Measurements from ENCODE around the gene JAG2. TPM values are rescaled to one million over a fixed set of nuclear protein-coding genes. Genes with fewer than 3 reads are reported as not detected.
A peak's percentile ranks its signal among the peaks of the same experiment; 100 is the strongest.

Gene JAG2
- 10 to 100 TPM; 18.7 to 32.4 TPM for polyA plus RNA-seq

- Histone ChIP-seq H3K27me3 (ENCODE audit: control insufficient read depth in 1 of 2, insufficient read depth in 2 of 2, low read length in 2 of 2) (no peaks in the 10 kb centered on the region), H3K36me3 (ENCODE audit: control insufficient read depth in 2 of 2, insufficient read depth in 2 of 2, low read length in 1 of 2) (no peaks in the 10 kb centered on the region), H3K4me1 (ENCODE audit: control insufficient read depth in 2 of 2, insufficient read depth in 2 of 2, low read length in 1 of 2) (peaks cover 15 to 35% of the 10 kb centered on the region in 2 donors), H3K27ac (ENCODE audit: low read depth in 2 of 2, low read length in 1 of 2) (peak within 1 kb of the TSS; percentile 47 to 62), H3K9me3 (ENCODE audit: control insufficient read depth in 2 of 2, insufficient read depth in 1 of 2, low read depth in 1 of 2, low read length in 1 of 2) (peaks cover 0 to 2% of the 10 kb centered on the region in 2 donors), H3K4me3 (ENCODE audit: low read depth in 1 of 2, low read length in 2 of 2) (peak within 1 kb of the TSS; percentile 54)
- WGBS, 2 donors, result 1 to 2% methylated on average over 52 to 84 of the region's 84 CpGs
These were observed at the start of gene JAG2 for GRCh38 chr14:105168496-105168978. JAG2 (minus strand) TSS chr14:105168776; CDS start chr14:105168420, 356 bp downstream.

GRCh38 chr14:105217774-105218173 is 49.2 kb upstream of the JAG2 start:
- peaks cover 0 to 4% of the 10 kb centered on the region in 2 donors for H3K9me3 ChIP-seq (ENCODE audit: control insufficient read depth in 2 of 2, insufficient read depth in 1 of 2, low read depth in 1 of 2, low read length in 1 of 2)
- no peak overlapping the region for H3K4me3 ChIP-seq (ENCODE audit: low read depth in 1 of 2, low read length in 2 of 2)
- no peaks in the 10 kb centered on the region for H3K27me3 ChIP-seq (ENCODE audit: control insufficient read depth in 1 of 2, insufficient read depth in 2 of 2, low read length in 2 of 2)
- 88 to 91% methylated on average over 11 of the region's 11 CpGs for WGBS, 2 donors
- peaks cover 0 to 67% of the 10 kb centered on the region in 2 donors for H3K36me3 ChIP-seq (ENCODE audit: control insufficient read depth in 2 of 2, insufficient read depth in 2 of 2, low read length in 1 of 2)
- H3K4me1 ChIP-seq (ENCODE audit: control insufficient read depth in 2 of 2, insufficient read depth in 2 of 2, low read length in 1 of 2), result peaks cover 0 to 3% of the 10 kb centered on the region in 2 donors
- no peak overlapping the region for H3K27ac ChIP-seq (ENCODE audit: low read depth in 2 of 2, low read length in 1 of 2)

DNA sequence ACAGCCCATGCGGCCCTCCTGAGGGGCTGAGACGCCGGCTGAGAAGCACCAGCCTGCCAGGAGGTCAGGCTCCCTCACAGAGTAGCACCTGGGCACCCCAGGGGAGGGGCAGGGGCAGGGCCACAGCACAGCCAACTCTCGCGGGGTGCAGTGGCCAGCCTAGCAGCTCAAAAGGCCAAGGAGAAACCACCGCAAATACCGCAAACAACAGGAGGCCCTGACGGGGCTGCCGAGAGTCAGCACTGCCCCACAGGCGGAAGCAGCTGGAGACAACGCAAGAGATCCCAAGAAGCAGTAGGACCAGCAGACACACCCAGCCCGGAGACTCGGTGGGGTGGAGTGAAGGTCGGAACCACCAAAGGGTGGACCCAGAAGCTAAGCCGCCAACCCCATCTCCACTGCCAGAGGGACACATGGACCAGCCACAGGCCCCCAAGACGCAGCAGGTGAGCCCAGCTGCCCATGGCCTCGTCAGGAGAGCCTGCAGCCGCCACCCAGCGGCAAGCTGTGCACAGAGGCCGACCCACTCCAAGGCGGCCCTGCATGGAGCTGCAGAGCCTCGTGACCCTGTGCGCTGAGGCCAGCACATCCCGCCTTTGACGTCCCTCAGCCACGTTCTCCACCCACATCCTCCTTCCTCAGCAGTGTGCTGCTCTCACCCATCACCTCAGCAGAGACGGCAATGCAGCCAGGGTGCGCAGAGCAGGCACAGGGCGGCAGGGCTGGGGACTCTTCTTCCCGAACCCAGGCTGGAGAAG is 48.1 kb upstream of the JAG2 start:
- Histone ChIP-seq H3K9me3 (ENCODE audit: control insufficient read depth in 2 of 2, insufficient read depth in 1 of 2, low read depth in 1 of 2, low read length in 1 of 2) (peaks cover 0 to 4% of the 10 kb centered on the region in 2 donors), H3K36me3 (ENCODE audit: control insufficient read depth in 2 of 2, insufficient read depth in 2 of 2, low read length in 1 of 2) (peaks cover 0 to 71% of the 10 kb centered on the region in 2 donors), H3K4me1 (ENCODE audit: control insufficient read depth in 2 of 2, insufficient read depth in 2 of 2, low read length in 1 of 2) (peaks cover 0 to 3% of the 10 kb centered on the region in 2 donors), H3K27me3 (ENCODE audit: control insufficient read depth in 1 of 2, insufficient read depth in 2 of 2, low read length in 2 of 2) (no peaks in the 10 kb centered on the region), H3K27ac (ENCODE audit: low read depth in 2 of 2, low read length in 1 of 2) (no peak overlapping the region), H3K4me3 (ENCODE audit: low read depth in 1 of 2, low read length in 2 of 2) (no peak overlapping the region)
- WGBS, 2 donors, result 92 to 93% methylated on average over 28 to 30 of the region's 30 CpGs

DNA sequence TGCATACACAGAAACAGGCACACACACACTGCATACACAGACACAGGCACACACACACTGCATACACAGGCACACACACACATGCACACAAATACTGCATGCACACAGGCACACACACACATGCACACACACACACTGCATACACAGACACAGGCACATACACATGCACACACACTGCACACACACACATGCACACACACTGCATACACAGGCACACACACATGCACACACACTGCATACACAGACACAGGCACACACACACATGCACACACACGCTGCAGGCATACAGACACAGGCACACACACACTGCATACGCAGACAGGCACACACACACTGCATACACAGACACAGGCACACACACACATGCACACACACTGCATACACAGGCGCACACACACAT is 47.0 kb upstream of the JAG2 start:
- Histone ChIP-seq H3K36me3 (ENCODE audit: control insufficient read depth in 2 of 2, insufficient read depth in 2 of 2, low read length in 1 of 2) (peaks cover 0 to 69% of the 10 kb centered on the region in 2 donors), H3K27me3 (ENCODE audit: control insufficient read depth in 1 of 2, insufficient read depth in 2 of 2, low read length in 2 of 2) (no peaks in the 10 kb centered on the region), H3K4me3 (ENCODE audit: low read depth in 1 of 2, low read length in 2 of 2) (no peak overlapping the region), H3K9me3 (ENCODE audit: control insufficient read depth in 2 of 2, insufficient read depth in 1 of 2, low read depth in 1 of 2, low read length in 1 of 2) (peaks cover 0 to 4% of the 10 kb centered on the region in 2 donors), H3K27ac (ENCODE audit: low read depth in 2 of 2, low read length in 1 of 2) (no peak overlapping the region), H3K4me1 (ENCODE audit: control insufficient read depth in 2 of 2, insufficient read depth in 2 of 2, low read length in 1 of 2) (peaks cover 0 to 3% of the 10 kb centered on the region in 2 donors)
- WGBS, 2 donors, result 97 to 99% methylated on average over 3 of the region's 3 CpGs

DNA sequence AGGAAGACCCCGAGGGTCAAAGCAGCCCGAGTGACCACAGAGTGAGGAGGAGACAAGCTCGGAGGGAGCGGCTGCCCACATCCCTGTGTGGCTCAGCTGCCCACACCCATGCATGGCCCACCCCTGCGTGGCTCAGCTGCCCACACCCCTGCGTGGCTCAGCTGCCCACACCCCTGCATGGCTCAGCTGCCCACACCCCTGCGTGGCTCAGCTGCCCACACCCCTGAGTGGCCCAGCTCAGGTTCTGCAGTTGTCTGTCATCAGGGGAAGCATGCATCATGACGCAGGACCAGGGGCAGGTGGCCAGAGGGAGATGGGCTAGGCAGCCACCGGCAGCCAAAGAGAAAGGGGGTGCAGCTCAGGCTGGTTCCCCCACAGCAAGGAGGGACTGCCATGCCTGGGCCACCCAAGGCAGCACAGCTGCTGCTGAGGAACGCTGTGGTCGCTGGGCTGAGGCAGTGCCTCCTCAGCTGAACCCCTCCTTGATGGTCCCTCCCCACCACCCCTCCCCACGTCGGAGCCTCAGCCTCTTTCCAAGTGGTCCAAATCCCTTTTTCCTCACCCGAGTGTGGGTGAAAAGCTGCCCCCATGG is 45.8 kb upstream of the JAG2 start:
- H3K27ac ChIP-seq (ENCODE audit: low read depth in 2 of 2, low read length in 1 of 2), result no peak overlapping the region

DNA sequence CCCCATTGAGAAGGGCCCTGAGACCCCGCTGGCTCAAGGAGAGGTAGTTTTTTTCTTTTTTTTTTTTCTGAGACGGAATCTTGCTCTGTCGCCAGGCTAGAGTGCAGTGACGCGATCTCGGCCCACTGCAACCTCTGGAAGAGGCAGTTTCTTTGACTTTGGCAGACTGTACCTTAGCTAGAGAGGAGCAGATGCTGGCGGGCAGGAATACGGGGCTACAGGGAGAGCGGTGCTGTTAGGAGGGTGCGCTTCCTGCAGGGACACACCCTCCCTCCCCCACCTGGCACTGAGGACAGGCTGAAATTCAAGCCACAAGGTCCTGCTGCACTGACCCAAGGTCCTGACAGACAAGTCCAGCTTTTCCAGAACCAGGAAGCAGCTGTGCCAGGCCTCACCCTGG is 44.8 kb upstream of the JAG2 start:
- whole genome bisulfite sequencing, 2 donors, result 88 to 92% methylated on average over 10 of the region's 10 CpGs
- H3K4me1 ChIP-seq (ENCODE audit: control insufficient read depth in 2 of 2, insufficient read depth in 2 of 2, low read length in 1 of 2), result peaks cover 0 to 3% of the 10 kb centered on the region in 2 donors
- no peaks in the 10 kb centered on the region for H3K27me3 ChIP-seq (ENCODE audit: control insufficient read depth in 1 of 2, insufficient read depth in 2 of 2, low read length in 2 of 2)
- H3K9me3 ChIP-seq (ENCODE audit: control insufficient read depth in 2 of 2, insufficient read depth in 1 of 2, low read depth in 1 of 2, low read length in 1 of 2), result peaks cover 0 to 4% of the 10 kb centered on the region in 2 donors
- peaks cover 0 to 59% of the 10 kb centered on the region in 2 donors for H3K36me3 ChIP-seq (ENCODE audit: control insufficient read depth in 2 of 2, insufficient read depth in 2 of 2, low read length in 1 of 2)
- H3K27ac ChIP-seq (ENCODE audit: low read depth in 2 of 2, low read length in 1 of 2), result no peak overlapping the region
- H3K4me3 ChIP-seq (ENCODE audit: low read depth in 1 of 2, low read length in 2 of 2), result no peak overlapping the region

More for the DNA sequence above, 45.8 kb upstream of the JAG2 start:
- H3K4me1 ChIP-seq (ENCODE audit: control insufficient read depth in 2 of 2, insufficient read depth in 2 of 2, low read length in 1 of 2), result peaks cover 0 to 3% of the 10 kb centered on the region in 2 donors
- peaks cover 0 to 66% of the 10 kb centered on the region in 2 donors for H3K36me3 ChIP-seq (ENCODE audit: control insufficient read depth in 2 of 2, insufficient read depth in 2 of 2, low read length in 1 of 2)
- H3K27me3 ChIP-seq (ENCODE audit: control insufficient read depth in 1 of 2, insufficient read depth in 2 of 2, low read length in 2 of 2), result no peaks in the 10 kb centered on the region
- H3K9me3 ChIP-seq (ENCODE audit: control insufficient read depth in 2 of 2, insufficient read depth in 1 of 2, low read depth in 1 of 2, low read length in 1 of 2), result peaks cover 0 to 4% of the 10 kb centered on the region in 2 donors
- WGBS, 2 donors, result 88 to 91% methylated on average over 14 of the region's 14 CpGs
- no peak overlapping the region for H3K4me3 ChIP-seq (ENCODE audit: low read depth in 1 of 2, low read length in 2 of 2)

- no peak overlapping the region for H3K27ac ChIP-seq (ENCODE audit: low read depth in 2 of 2, low read length in 1 of 2)
- WGBS, 2 donors, result 91 to 92% methylated on average over 18 of the region's 18 CpGs
- peaks cover 0 to 3% of the 10 kb centered on the region in 2 donors for H3K4me1 ChIP-seq (ENCODE audit: control insufficient read depth in 2 of 2, insufficient read depth in 2 of 2, low read length in 1 of 2)
- peaks cover 0 to 4% of the 10 kb centered on the region in 2 donors for H3K9me3 ChIP-seq (ENCODE audit: control insufficient read depth in 2 of 2, insufficient read depth in 1 of 2, low read depth in 1 of 2, low read length in 1 of 2)
- no peaks in the 10 kb centered on the region for H3K27me3 ChIP-seq (ENCODE audit: control insufficient read depth in 1 of 2, insufficient read depth in 2 of 2, low read length in 2 of 2)
- no peak overlapping the region for H3K4me3 ChIP-seq (ENCODE audit: low read depth in 1 of 2, low read length in 2 of 2)
- peaks cover 0 to 53% of the 10 kb centered on the region in 2 donors for H3K36me3 ChIP-seq (ENCODE audit: control insufficient read depth in 2 of 2, insufficient read depth in 2 of 2, low read length in 1 of 2)
These were observed 44.1 kb upstream of the JAG2 start for GRCh38 chr14:105212541-105213300.

- H3K9me3 ChIP-seq (ENCODE audit: control insufficient read depth in 2 of 2, insufficient read depth in 1 of 2, low read depth in 1 of 2, low read length in 1 of 2), result peaks cover 0 to 4% of the 10 kb centered on the region in 2 donors
- peaks cover 0 to 44% of the 10 kb centered on the region in 2 donors for H3K36me3 ChIP-seq (ENCODE audit: control insufficient read depth in 2 of 2, insufficient read depth in 2 of 2, low read length in 1 of 2)
- H3K27me3 ChIP-seq (ENCODE audit: control insufficient read depth in 1 of 2, insufficient read depth in 2 of 2, low read length in 2 of 2), result no peaks in the 10 kb centered on the region
- no peak overlapping the region for H3K27ac ChIP-seq (ENCODE audit: low read depth in 2 of 2, low read length in 1 of 2)
- no peak overlapping the region for H3K4me3 ChIP-seq (ENCODE audit: low read depth in 1 of 2, low read length in 2 of 2)
- peaks cover 0 to 6% of the 10 kb centered on the region in 2 donors for H3K4me1 ChIP-seq (ENCODE audit: control insufficient read depth in 2 of 2, insufficient read depth in 2 of 2, low read length in 1 of 2)
- WGBS, 2 donors, result 86 to 91% methylated on average over 9 of the region's 9 CpGs
These were observed 43.1 kb upstream of the JAG2 start for GRCh38 chr14:105211758-105212089.

- Histone ChIP-seq H3K9me3 (ENCODE audit: control insufficient read depth in 2 of 2, insufficient read depth in 1 of 2, low read depth in 1 of 2, low read length in 1 of 2) (peaks cover 0 to 4% of the 10 kb centered on the region in 2 donors), H3K4me1 (ENCODE audit: control insufficient read depth in 2 of 2, insufficient read depth in 2 of 2, low read length in 1 of 2) (peaks cover 0 to 6% of the 10 kb centered on the region in 2 donors), H3K4me3 (ENCODE audit: low read depth in 1 of 2, low read length in 2 of 2) (no peak overlapping the region), H3K27ac (ENCODE audit: low read depth in 2 of 2, low read length in 1 of 2) (no peak overlapping the region), H3K27me3 (ENCODE audit: control insufficient read depth in 1 of 2, insufficient read depth in 2 of 2, low read length in 2 of 2) (no peaks in the 10 kb centered on the region), H3K36me3 (ENCODE audit: control insufficient read depth in 2 of 2, insufficient read depth in 2 of 2, low read length in 1 of 2) (peaks cover 0 to 39% of the 10 kb centered on the region in 2 donors)
- WGBS, 2 donors, result 90 to 95% methylated on average over 23 of the region's 23 CpGs
These were observed 42.6 kb upstream of the JAG2 start for GRCh38 chr14:105211086-105211757.
